CD1c-positive myeloid dendritic cell (primary cell): ENCODE measurements around the gene SERPINE2.
A peak's percentile ranks its signal among the peaks of the same experiment; 100 is the strongest.

Source experiments
- DNase-seq: peaks from one replicate; pipeline ENCODE4 v3.0.0-alpha.2; 2016; ENCODE audit errors: extremely low spot score

Gene SERPINE2

GRCh38 chr2:224039080-224039769, at the start of gene SERPINE2:
TSS of gene SERPINE2 (minus strand) at chr2:224039286. CDS start at chr2:224001900, 37,386 bp downstream.
- peak; percentile 3 for DNase-seq

- DNase-seq, result no peak
Observed at GRCh38 chr2:224086226-224086914, 47.3 kb upstream of the SERPINE2 start.

- no peak for DNase-seq
Observed at GRCh38 chr2:224085811-224086210, 46.7 kb upstream of the SERPINE2 start.

GRCh38 chr2:224085246-224085645, 46.2 kb upstream of the SERPINE2 start:
- DNase-seq, result no peak

GRCh38 chr2:224084266-224084892, 45.3 kb upstream of the SERPINE2 start:
- no peak for DNase-seq

- DNase-seq, result no peak
Observed at GRCh38 chr2:224083638-224084037, 44.6 kb upstream of the SERPINE2 start.

- DNase-seq, result no peak
Observed at GRCh38 chr2:224078656-224079055, 39.6 kb upstream of the SERPINE2 start.

GRCh38 chr2:224077773-224078507, 38.9 kb upstream of the SERPINE2 start:
- no peak for DNase-seq

GRCh38 chr2:224075588-224075987, 36.5 kb upstream of the SERPINE2 start:
- DNase-seq, result no peak

- DNase-seq, result no peak
Observed at GRCh38 chr2:224073676-224074075, 34.6 kb upstream of the SERPINE2 start.

GRCh38 chr2:224072541-224073188, 33.6 kb upstream of the SERPINE2 start:
- DNase-seq, result no peak

- no peak for DNase-seq
Observed at GRCh38 chr2:224069172-224069571, 30.1 kb upstream of the SERPINE2 start.

- DNase-seq, result no peak
Observed at GRCh38 chr2:224063298-224063648, 24.2 kb upstream of the SERPINE2 start.

- DNase-seq, result no peak
Observed at GRCh38 chr2:224062481-224063297, 23.6 kb upstream of the SERPINE2 start.

GRCh38 chr2:224060783-224061482, 21.8 kb upstream of the SERPINE2 start:
- DNase-seq, result no peak

- DNase-seq, result no peak
Observed at GRCh38 chr2:224059178-224059577, 20.1 kb upstream of the SERPINE2 start.

- no peak for DNase-seq
Observed at GRCh38 chr2:224058048-224058775, 19.1 kb upstream of the SERPINE2 start.

GRCh38 chr2:224056889-224057288, 17.8 kb upstream of the SERPINE2 start:
- DNase-seq, result no peak

GRCh38 chr2:224055101-224055500, 16.0 kb upstream of the SERPINE2 start:
- DNase-seq, result no peak

- DNase-seq, result no peak
Observed at GRCh38 chr2:224046752-224047151, 7.7 kb upstream of the SERPINE2 start.
